ENCODE results near the gene SHISAL2A. TPM values are rescaled to one million over a fixed set of nuclear protein-coding genes. Genes with fewer than 3 reads are reported as not detected.

Gene SHISAL2A
- total and polyA plus RNA-seq, 2 donors (not counting 3 experiments of a cell fraction or from before 2014, with no cell fraction given), result not detected

- Histone ChIP-seq H3K36me3 (ENCODE audit: control insufficient read depth in 2 of 2, extremely low read depth in 1 of 2, insufficient read depth in 2 of 2, low read length in 2 of 2) (no peaks in the 10 kb centered on the region), H3K27me3 (ENCODE audit: control insufficient read depth in 2 of 2, insufficient read depth in 2 of 2, low read length in 2 of 2) (peaks cover 30 to 31% of the 10 kb centered on the region in 2 experiments), H2AFZ (ENCODE audit: low read depth, low read length) (no peak overlapping the region), H4K20me1 (replicated peaks; ENCODE audit: control insufficient read depth, extremely low read depth, insufficient read depth, low read length) (no peaks in the 10 kb centered on the region), H3K4me2 (ENCODE audit: insufficient read depth, low read length) (no peak overlapping the region), H3K4me1 (ENCODE audit: control insufficient read depth, extremely low read depth, insufficient read depth, low read length) (no peaks in the 10 kb centered on the region), H3K9me1 (replicated peaks; ENCODE audit: control insufficient read depth, extremely low read depth, insufficient read depth, low read length) (no peaks in the 10 kb centered on the region), H3K27ac (ENCODE audit: insufficient read depth, low read depth, low read length) (no peak overlapping the region), H3K4me3 (replicated peaks in 1 of 3; ENCODE audit: insufficient read depth in 1 of 3, low read depth in 1 of 3, low read length in 3 of 3) (no peak overlapping the region), H3K79me2 (ENCODE audit: control insufficient read depth, insufficient read depth, low read length) (no peaks in the 10 kb centered on the region), H3K9ac (replicated peaks; ENCODE audit: extremely low read depth, insufficient read depth, low read length) (no peak overlapping the region), H3K9me3 (replicated peaks; ENCODE audit: control insufficient read depth, insufficient read depth, low read length) (no peaks in the 10 kb centered on the region)
- DNase-seq (ENCODE audit: low read depth, low spot score), result no peak
- CTCF ChIA-PET, result interaction anchor here (1.0 kb wide), 1 partner anchor 15 kb away, joined by 5 read pairs; no protein-coding TSS in a partner anchor
- FAIRE-seq, result no peak
- intact Hi-C loops (cut with micrococcal nuclease) (no loop called here), dilution Hi-C loops (cut with MboI; ENCODE audit: extremely low pct_ligation_motif_present, low sequenced_read_pairs) (no loop called here)
- POLR2A ChIA-PET, result interaction anchor here (0.6 kb wide), 1 partner anchor 47 kb away, joined by 9 read pairs; no protein-coding TSS in a partner anchor
- no TSS peak for BruUV-seq (replicated peaks)
- no peak for TF ChIP-seq FOS (IDR thresholded peaks at IDR 0.05; ENCODE audit: borderline replicate concordance, insufficient read depth, low read length)
- TF ChIP-seq, protein P1, sequence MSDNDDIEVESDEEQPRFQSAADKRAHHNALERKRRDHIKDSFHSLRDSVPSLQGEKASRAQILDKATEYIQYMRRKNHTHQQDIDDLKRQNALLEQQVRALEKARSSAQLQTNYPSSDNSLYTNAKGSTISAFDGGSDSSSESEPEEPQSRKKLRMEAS (IDR thresholded peaks at IDR 0.05; ENCODE audit: insufficient read depth, insufficient read length), result no peak
- TF ChIP-seq, protein P2, sequence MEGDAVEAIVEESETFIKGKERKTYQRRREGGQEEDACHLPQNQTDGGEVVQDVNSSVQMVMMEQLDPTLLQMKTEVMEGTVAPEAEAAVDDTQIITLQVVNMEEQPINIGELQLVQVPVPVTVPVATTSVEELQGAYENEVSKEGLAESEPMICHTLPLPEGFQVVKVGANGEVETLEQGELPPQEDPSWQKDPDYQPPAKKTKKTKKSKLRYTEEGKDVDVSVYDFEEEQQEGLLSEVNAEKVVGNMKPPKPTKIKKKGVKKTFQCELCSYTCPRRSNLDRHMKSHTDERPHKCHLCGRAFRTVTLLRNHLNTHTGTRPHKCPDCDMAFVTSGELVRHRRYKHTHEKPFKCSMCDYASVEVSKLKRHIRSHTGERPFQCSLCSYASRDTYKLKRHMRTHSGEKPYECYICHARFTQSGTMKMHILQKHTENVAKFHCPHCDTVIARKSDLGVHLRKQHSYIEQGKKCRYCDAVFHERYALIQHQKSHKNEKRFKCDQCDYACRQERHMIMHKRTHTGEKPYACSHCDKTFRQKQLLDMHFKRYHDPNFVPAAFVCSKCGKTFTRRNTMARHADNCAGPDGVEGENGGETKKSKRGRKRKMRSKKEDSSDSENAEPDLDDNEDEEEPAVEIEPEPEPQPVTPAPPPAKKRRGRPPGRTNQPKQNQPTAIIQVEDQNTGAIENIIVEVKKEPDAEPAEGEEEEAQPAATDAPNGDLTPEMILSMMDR (IDR thresholded peaks at IDR 0.05; ENCODE audit: extremely low read depth in 1 of 2, insufficient read depth in 1 of 2, low read depth in 1 of 2, low read length in 2 of 2), result no peak
- no peak for TF ChIP-seq POLR2AphosphoS5 (IDR thresholded peaks at IDR 0.05; ENCODE audit: insufficient read depth, low read depth, low read length)
- TF ChIP-seq POLR2A (IDR thresholded peaks at IDR 0.05; ENCODE audit: low read depth, low read length), result no peak
- no peak for TF ChIP-seq EZH2 (IDR thresholded peaks at IDR 0.05; ENCODE audit: borderline replicate concordance, low read depth, low read length, severe bottlenecking)
- no peak for TF ChIP-seq GATA2 (IDR thresholded peaks at IDR 0.05; ENCODE audit: insufficient read depth, insufficient read length, low read depth, low read length)
- TF ChIP-seq MYC (IDR thresholded peaks at IDR 0.05; ENCODE audit: low read depth, low read length), result no peak
- no peak for TF ChIP-seq JUN (IDR thresholded peaks at IDR 0.05; ENCODE audit: borderline replicate concordance, insufficient read depth, insufficient read length, low read depth)
Observed at GRCh38 chr1:52629667-52630066, 3.3 kb upstream of the SHISAL2A start.

Data from endothelial cell of umbilical vein (primary cell).